ENCODE results near the gene CALN1. TPM values are rescaled to one million over a fixed set of nuclear protein-coding genes. Genes with fewer than 3 reads are reported as not detected.

The CALN1 gene
- polyA plus RNA-seq, 1 donor from 2014 or later: 7.8 TPM

GRCh38 chr7:71842786-71843185, 569.4 kb downstream of the CALN1 start:
- no peaks in the 10 kb centered on the region for H3K36me3 ChIP-seq (ENCODE audit: insufficient read depth, low read length)
- no peaks in the 10 kb centered on the region for H3K9me3 ChIP-seq (ENCODE audit: low read length)
- H3K79me2 ChIP-seq (replicated peaks; ENCODE audit: insufficient read depth, low read length): no peaks in the 10 kb centered on the region
- no peak overlapping the region for H2AFZ ChIP-seq (ENCODE audit: low read depth, low read length)
- no peak overlapping the region for H3K27ac ChIP-seq (ENCODE audit: low read length)
- no peak overlapping the region for H3K9ac ChIP-seq (ENCODE audit: low read length)
- no peaks in the 10 kb centered on the region for H4K20me1 ChIP-seq (ENCODE audit: insufficient read depth)
- no peaks in the 10 kb centered on the region for H3K9me2 ChIP-seq (ENCODE audit: insufficient read depth, low read length)
- no peaks in the 10 kb centered on the region for H3K27me3 ChIP-seq (ENCODE audit: insufficient read depth, low read depth, low read length)
- TF ChIP-seq POLR2AphosphoS5 (IDR thresholded peaks at IDR 0.05) (no peak), TAF1 (IDR thresholded peaks at IDR 0.05; ENCODE audit: low read depth) (no peak), CTCF (IDR thresholded peaks at IDR 0.05; ENCODE audit: poor library complexity, severe bottlenecking) (no peak), REST (IDR thresholded peaks at IDR 0.05; ENCODE audit: borderline replicate concordance) (no peak), EP300 (conservative IDR thresholded peaks at IDR 0.05; ENCODE audit: poor library complexity, severe bottlenecking) (no peak), SMC3 (conservative IDR thresholded peaks at IDR 0.05; ENCODE audit: poor library complexity) (no peak), MXI1 (conservative IDR thresholded peaks at IDR 0.05; ENCODE audit: poor library complexity, severe bottlenecking) (no peak), EZH2 (IDR thresholded peaks at IDR 0.05; ENCODE audit: borderline replicate concordance, insufficient read depth, low read length, poor library complexity, severe bottlenecking) (no peak), RAD21 (conservative IDR thresholded peaks at IDR 0.05) (no peak)
- H3K4me3 ChIP-seq (ENCODE audit: low read length): no peak overlapping the region
- H3F3A ChIP-seq (ENCODE audit: insufficient read depth, low read length, poor library complexity, severe bottlenecking): no peaks in the 10 kb centered on the region
- no peak overlapping the region for H3K4me2 ChIP-seq (ENCODE audit: low read length)

- Histone ChIP-seq H3K9me2 (ENCODE audit: insufficient read depth, low read length) (no peaks in the 10 kb centered on the region), H3K79me2 (replicated peaks; ENCODE audit: insufficient read depth, low read length) (no peaks in the 10 kb centered on the region), H3K27me3 (ENCODE audit: insufficient read depth, low read depth, low read length) (no peaks in the 10 kb centered on the region), H3K27ac (ENCODE audit: low read length) (no peak overlapping the region), H3K4me2 (ENCODE audit: low read length) (no peak overlapping the region), H4K20me1 (ENCODE audit: insufficient read depth) (no peaks in the 10 kb centered on the region), H2AFZ (ENCODE audit: low read depth, low read length) (no peak overlapping the region), H3K4me3 (ENCODE audit: low read length) (no peak overlapping the region), H3K9ac (ENCODE audit: low read length) (no peak overlapping the region), H3K36me3 (ENCODE audit: insufficient read depth, low read length) (no peaks in the 10 kb centered on the region), H3K9me3 (ENCODE audit: low read length) (no peaks in the 10 kb centered on the region), H3F3A (ENCODE audit: insufficient read depth, low read length, poor library complexity, severe bottlenecking) (no peaks in the 10 kb centered on the region)
- no peak for TF ChIP-seq RAD21 (conservative IDR thresholded peaks at IDR 0.05)
- no peak for TF ChIP-seq CTCF (IDR thresholded peaks at IDR 0.05; ENCODE audit: poor library complexity, severe bottlenecking)
- no peak for TF ChIP-seq EP300 (conservative IDR thresholded peaks at IDR 0.05; ENCODE audit: poor library complexity, severe bottlenecking)
- no peak for TF ChIP-seq REST (IDR thresholded peaks at IDR 0.05; ENCODE audit: borderline replicate concordance)
- TF ChIP-seq MXI1 (conservative IDR thresholded peaks at IDR 0.05; ENCODE audit: poor library complexity, severe bottlenecking): no peak
- no peak for TF ChIP-seq POLR2AphosphoS5 (IDR thresholded peaks at IDR 0.05)
- TF ChIP-seq EZH2 (IDR thresholded peaks at IDR 0.05; ENCODE audit: borderline replicate concordance, insufficient read depth, low read length, poor library complexity, severe bottlenecking): no peak
- no peak for TF ChIP-seq SMC3 (conservative IDR thresholded peaks at IDR 0.05; ENCODE audit: poor library complexity)
- no peak for TF ChIP-seq TAF1 (IDR thresholded peaks at IDR 0.05; ENCODE audit: low read depth)
Observed at GRCh38 chr7:71842381-71842780, 569.8 kb downstream of the CALN1 start.

Measured in neural cell (in vitro differentiated cells).